Activated T-cell treated with anti-CD3 and anti-CD28 coated beads, Interleukin-2, amount 50 U/mL, for 48 hours (primary cell): Measurements from ENCODE around the gene CNKSR2.

ENCODE experiments used
- DNase-seq, 2 experiments: peaks; one replicate each; pipeline ENCODE4 v3.0.0-alpha.2; 2020

Gene CNKSR2

GRCh38 chrX:21683941-21684340, 309.7 kb downstream of the CNKSR2 start:
- no peak for DNase-seq

GRCh38 chrX:21691512-21692018, 317.3 kb downstream of the CNKSR2 start:
- DNase-seq: no peak

GRCh38 chrX:21698272-21698671, 324.1 kb downstream of the CNKSR2 start:
- DNase-seq: no peak

- DNase-seq: no peak
These were observed 324.9 kb downstream of the CNKSR2 start for GRCh38 chrX:21699136-21699535.

GRCh38 chrX:21700275-21700674, 326.1 kb downstream of the CNKSR2 start:
- no peak for DNase-seq

GRCh38 chrX:21700967-21701366, 326.7 kb downstream of the CNKSR2 start:
- DNase-seq: no peak

- DNase-seq: no peak
These were observed 328.5 kb downstream of the CNKSR2 start for GRCh38 chrX:21702725-21703124.
